KMS-11 (cell line): ENCODE data around the gene RSPO1.
A peak's percentile ranks its signal among the peaks of the same experiment; 100 is the strongest.
"Not testable (repeated sequence)": the region's sequence is repeated elsewhere in the genome, so short reads cannot be mapped to it uniquely, and the experiment has no call there.

Source experiments
- H2AFZ ChIP-seq: fragments of 200-600 bp; sonication (generic); 2 replicates; pipeline ENCODE4 v1.6.1; 2016; ENCODE audit warnings: antibody characterized with exemption, mixed run types, low read depth
- H3K27ac ChIP-seq: fragments of 200-600 bp; sonication (generic); 2 replicates; pipeline ENCODE4 v1.6.1; 2016; ENCODE audit warnings: mild to moderate bottlenecking, mixed run types
- H3K27me3 ChIP-seq: fragments of 200-600 bp; sonication (generic); 2 replicates; pipeline ENCODE4 v1.6.1; 2017; ENCODE audit warnings: mild to moderate bottlenecking, low read depth, mixed run types, moderate library complexity; ENCODE audit not compliant: insufficient read depth
- H3K36me3 ChIP-seq: fragments of 200-600 bp; sonication (generic); 2 replicates; pipeline ENCODE4 v1.6.1; 2017; ENCODE audit warnings: mild to moderate bottlenecking, mixed run types; ENCODE audit not compliant: insufficient read depth
- H3K4me1 ChIP-seq: fragments of 200-600 bp; sonication (generic); 2 replicates; pipeline ENCODE4 v1.6.1; 2016; ENCODE audit warnings: mild to moderate bottlenecking, low read depth, mixed run types; ENCODE audit not compliant: poor library complexity, severe bottlenecking
- H3K4me2 ChIP-seq: fragments of 200-600 bp; sonication (generic); 2 replicates; pipeline ENCODE4 v1.7.0; 2016; ENCODE audit warnings: mild to moderate bottlenecking, mixed run types
- H3K4me3 ChIP-seq: fragments of 200-600 bp; sonication (generic); IDR thresholded peaks from 2 replicates; pipeline ENCODE4 v1.6.1; 2017; ENCODE audit warnings: low read depth, low read length, mixed read lengths; ENCODE audit not compliant: insufficient read depth
- H3K79me2 ChIP-seq: fragments of 200-600 bp; sonication (generic); 2 replicates; pipeline ENCODE4 v1.6.1; 2016; ENCODE audit warnings: low read depth, mixed run types; ENCODE audit not compliant: insufficient read depth
- H3K9ac ChIP-seq: fragments of 200-600 bp; sonication (generic); 2 replicates; pipeline ENCODE4 v1.6.1; 2016; ENCODE audit warnings: mild to moderate bottlenecking, mixed run types
- H4K20me1 ChIP-seq: fragments of 200-600 bp; sonication (generic); 2 replicates; pipeline ENCODE4 v1.6.1; 2016; ENCODE audit warnings: mild to moderate bottlenecking, mixed run types; ENCODE audit not compliant: insufficient read depth
- CTCF ChIP-seq: fragments of 200-600 bp; sonication (generic); conservative IDR thresholded peaks from 2 replicates; pipeline ENCODE4 v1.6.1; 2017; ENCODE audit warnings: low read depth, mild to moderate bottlenecking, antibody characterized with exemption, low read length, moderate library complexity, mixed read lengths

RSPO1 gene

DNA sequence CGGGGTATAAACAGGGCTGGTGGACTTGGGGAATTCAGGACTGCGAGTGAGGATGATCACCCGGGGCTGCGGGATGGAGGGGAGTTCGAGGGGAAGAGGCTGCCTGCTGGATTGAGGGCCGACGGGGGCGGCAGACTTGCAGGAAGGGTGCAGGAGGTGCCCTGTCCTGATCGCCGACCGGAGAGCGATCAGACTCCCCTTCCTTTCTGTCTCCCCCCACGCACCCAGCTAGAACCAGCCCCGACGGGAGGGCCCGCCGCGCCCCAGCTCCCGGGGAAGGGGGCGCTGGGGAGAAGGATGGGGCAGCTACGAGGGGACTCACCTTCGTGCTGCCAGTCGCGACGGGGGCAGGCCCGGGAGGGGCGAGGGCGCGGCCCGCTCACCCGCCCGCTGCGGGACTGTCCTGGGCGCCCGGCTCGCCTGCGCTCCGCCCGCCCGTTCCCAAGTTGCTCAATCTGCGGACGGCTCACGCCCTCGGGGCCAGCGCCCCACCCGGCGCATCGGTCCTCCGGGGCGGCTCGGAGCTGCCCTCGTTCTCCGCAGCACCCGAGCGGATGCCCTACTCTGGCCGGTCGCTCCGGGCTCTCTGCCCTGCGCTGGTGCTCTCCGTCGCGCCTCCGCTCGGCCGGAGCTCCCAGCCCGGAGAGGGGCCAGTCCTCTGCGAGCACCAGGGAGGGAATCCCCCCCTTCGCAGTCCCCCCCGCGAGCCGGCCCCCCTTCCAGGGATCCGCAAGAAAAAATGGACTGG lies at the start of gene RSPO1:
Gene RSPO1, minus strand, starts transcription at position 649 of the 748 bp plus-strand sequence. CDS start 5,231 bp downstream, outside the sequence.
- Histone ChIP-seq H3K79me2 (no peaks in the 10 kb centered on the region), H3K4me3 (no peak within 1 kb of the TSS), H3K36me3 (no peaks in the 10 kb centered on the region), H3K27me3 (peaks cover 28% of the 10 kb centered on the region), H2AFZ (no peak within 1 kb of the TSS), H4K20me1 (no peaks in the 10 kb centered on the region), H3K4me2 (no peak within 1 kb of the TSS), H3K27ac (no peak within 1 kb of the TSS), H3K9ac (no peak within 1 kb of the TSS), H3K4me1 (peaks cover 3% of the 10 kb centered on the region)
- no peak for TF ChIP-seq CTCF

DNA sequence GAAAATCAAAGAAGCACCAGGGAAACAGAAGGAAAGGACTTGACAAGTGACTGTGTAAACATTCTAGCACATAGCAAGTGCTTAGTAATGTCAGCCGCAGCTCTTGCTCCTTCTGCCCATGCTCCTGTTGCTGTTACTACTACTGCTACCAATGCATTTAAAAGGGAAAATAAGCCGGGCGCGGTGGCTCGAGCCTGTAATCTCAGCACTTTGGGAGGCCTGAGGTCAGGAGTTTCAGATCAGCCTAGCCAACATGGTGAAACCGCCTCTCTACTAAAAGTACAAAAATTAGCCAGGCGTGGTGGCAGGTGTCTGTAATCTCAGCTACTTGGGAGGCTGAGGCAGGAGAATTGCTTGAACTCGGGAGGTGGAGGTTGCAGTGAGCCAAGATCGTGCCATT lies 49.5 kb upstream of the RSPO1 start:
- not testable (repeated sequence) for H3K27me3 ChIP-seq, H3K36me3 ChIP-seq, H3K9ac ChIP-seq, H4K20me1 ChIP-seq, H3K4me3 ChIP-seq, H2AFZ ChIP-seq
- peaks cover 16% of the 10 kb centered on the region for H3K79me2 ChIP-seq
- peak overlapping the region; percentile 92 for H3K4me2 ChIP-seq
- H3K27ac ChIP-seq, result peak overlapping the region; percentile 69
- peaks cover 60% of the 10 kb centered on the region for H3K4me1 ChIP-seq

GRCh38 chr1:37682334-37682987 lies 47.8 kb upstream of the RSPO1 start:
- Histone ChIP-seq H3K9ac (no peak overlapping the region), H3K27ac (no peak overlapping the region), H3K4me3 (no peak overlapping the region), H3K27me3 (no peaks in the 10 kb centered on the region), H2AFZ (no peak overlapping the region), H4K20me1 (no peaks in the 10 kb centered on the region), H3K79me2 (no peaks in the 10 kb centered on the region; the same call in 1 of the 2 replicates), H3K4me1 (peaks cover 59% of the 10 kb centered on the region), H3K36me3 (no peaks in the 10 kb centered on the region), H3K4me2 (no peak overlapping the region; the same call in 1 of the 2 replicates)
- peak; percentile 97 for TF ChIP-seq CTCF

- TF ChIP-seq CTCF, result no peak
- no peak overlapping the region for H3K27ac ChIP-seq
- no peak overlapping the region for H3K9ac ChIP-seq
- H3K79me2 ChIP-seq, result no peaks in the 10 kb centered on the region
- no peaks in the 10 kb centered on the region for H3K27me3 ChIP-seq
- no peak overlapping the region for H3K4me3 ChIP-seq
- H3K4me2 ChIP-seq, result no peak overlapping the region
- H3K4me1 ChIP-seq, result peaks cover 71% of the 10 kb centered on the region
- H3K36me3 ChIP-seq, result no peaks in the 10 kb centered on the region
- H2AFZ ChIP-seq, result no peak overlapping the region
- no peaks in the 10 kb centered on the region for H4K20me1 ChIP-seq
These were observed 46.2 kb upstream of the RSPO1 start for GRCh38 chr1:37680933-37681332.

GRCh38 chr1:37677808-37678207 lies 43.1 kb upstream of the RSPO1 start:
- TF ChIP-seq CTCF, result no peak
- H3K4me2 ChIP-seq, result no peak overlapping the region; the same call in 1 of the 2 replicates

More at GRCh38 chr1:37677808-37678207, 43.1 kb upstream of the RSPO1 start:
- H4K20me1 ChIP-seq, result no peaks in the 10 kb centered on the region
- H3K36me3 ChIP-seq, result no peaks in the 10 kb centered on the region
- H3K27me3 ChIP-seq, result no peaks in the 10 kb centered on the region
- H3K4me1 ChIP-seq, result peaks cover 53% of the 10 kb centered on the region
- H3K4me3 ChIP-seq, result no peak overlapping the region
- no peaks in the 10 kb centered on the region for H3K79me2 ChIP-seq
- H3K9ac ChIP-seq, result no peak overlapping the region
- H3K27ac ChIP-seq, result no peak overlapping the region
- no peak overlapping the region for H2AFZ ChIP-seq
